ENCODE data around the gene KCNQ2. TPM values are rescaled to one million over a fixed set of nuclear protein-coding genes. Genes with fewer than 3 reads are reported as not detected.

Gene KCNQ2
- total and polyA plus RNA-seq, 2 experiments from 2014 or later: 68.5 to 92.4 TPM

- TF ChIP-seq, protein P1, sequence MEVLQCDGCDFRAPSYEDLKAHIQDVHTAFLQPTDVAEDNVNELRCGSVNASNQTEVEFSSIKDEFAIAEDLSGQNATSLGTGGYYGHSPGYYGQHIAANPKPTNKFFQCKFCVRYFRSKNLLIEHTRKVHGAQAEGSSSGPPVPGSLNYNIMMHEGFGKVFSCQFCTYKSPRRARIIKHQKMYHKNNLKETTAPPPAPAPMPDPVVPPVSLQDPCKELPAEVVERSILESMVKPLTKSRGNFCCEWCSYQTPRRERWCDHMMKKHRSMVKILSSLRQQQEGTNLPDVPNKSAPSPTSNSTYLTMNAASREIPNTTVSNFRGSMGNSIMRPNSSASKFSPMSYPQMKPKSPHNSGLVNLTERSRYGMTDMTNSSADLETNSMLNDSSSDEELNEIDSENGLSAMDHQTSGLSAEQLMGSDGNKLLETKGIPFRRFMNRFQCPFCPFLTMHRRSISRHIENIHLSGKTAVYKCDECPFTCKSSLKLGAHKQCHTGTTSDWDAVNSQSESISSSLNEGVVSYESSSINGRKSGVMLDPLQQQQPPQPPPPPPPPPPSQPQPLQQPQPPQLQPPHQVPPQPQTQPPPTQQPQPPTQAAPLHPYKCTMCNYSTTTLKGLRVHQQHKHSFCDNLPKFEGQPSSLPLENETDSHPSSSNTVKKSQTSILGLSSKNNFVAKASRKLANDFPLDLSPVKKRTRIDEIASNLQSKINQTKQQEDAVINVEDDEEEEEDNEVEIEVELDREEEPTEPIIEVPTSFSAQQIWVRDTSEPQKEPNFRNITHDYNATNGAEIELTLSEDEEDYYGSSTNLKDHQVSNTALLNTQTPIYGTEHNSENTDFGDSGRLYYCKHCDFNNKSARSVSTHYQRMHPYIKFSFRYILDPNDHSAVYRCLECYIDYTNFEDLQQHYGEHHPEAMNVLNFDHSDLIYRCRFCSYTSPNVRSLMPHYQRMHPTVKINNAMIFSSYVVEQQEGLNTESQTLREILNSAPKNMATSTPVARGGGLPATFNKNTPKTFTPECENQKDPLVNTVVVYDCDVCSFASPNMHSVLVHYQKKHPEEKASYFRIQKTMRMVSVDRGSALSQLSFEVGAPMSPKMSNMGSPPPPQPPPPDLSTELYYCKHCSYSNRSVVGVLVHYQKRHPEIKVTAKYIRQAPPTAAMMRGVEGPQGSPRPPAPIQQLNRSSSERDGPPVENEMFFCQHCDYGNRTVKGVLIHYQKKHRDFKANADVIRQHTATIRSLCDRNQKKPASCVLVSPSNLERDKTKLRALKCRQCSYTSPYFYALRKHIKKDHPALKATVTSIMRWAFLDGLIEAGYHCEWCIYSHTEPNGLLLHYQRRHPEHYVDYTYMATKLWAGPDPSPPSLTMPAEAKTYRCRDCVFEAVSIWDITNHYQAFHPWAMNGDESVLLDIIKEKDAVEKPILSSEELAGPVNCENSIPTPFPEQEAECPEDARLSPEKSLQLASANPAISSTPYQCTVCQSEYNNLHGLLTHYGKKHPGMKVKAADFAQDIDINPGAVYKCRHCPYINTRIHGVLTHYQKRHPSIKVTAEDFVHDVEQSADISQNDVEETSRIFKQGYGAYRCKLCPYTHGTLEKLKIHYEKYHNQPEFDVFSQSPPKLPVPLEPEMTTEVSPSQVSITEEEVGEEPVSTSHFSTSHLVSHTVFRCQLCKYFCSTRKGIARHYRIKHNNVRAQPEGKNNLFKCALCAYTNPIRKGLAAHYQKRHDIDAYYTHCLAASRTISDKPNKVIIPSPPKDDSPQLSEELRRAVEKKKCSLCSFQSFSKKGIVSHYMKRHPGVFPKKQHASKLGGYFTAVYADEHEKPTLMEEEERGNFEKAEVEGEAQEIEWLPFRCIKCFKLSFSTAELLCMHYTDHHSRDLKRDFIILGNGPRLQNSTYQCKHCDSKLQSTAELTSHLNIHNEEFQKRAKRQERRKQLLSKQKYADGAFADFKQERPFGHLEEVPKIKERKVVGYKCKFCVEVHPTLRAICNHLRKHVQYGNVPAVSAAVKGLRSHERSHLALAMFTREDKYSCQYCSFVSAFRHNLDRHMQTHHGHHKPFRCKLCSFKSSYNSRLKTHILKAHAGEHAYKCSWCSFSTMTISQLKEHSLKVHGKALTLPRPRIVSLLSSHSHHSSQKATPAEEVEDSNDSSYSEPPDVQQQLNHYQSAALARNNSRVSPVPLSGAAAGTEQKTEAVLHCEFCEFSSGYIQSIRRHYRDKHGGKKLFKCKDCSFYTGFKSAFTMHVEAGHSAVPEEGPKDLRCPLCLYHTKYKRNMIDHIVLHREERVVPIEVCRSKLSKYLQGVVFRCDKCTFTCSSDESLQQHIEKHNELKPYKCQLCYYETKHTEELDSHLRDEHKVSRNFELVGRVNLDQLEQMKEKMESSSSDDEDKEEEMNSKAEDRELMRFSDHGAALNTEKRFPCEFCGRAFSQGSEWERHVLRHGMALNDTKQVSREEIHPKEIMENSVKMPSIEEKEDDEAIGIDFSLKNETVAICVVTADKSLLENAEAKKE (CRISPR knock-in tag; IDR thresholded peaks at IDR 0.05): no peak
- TF ChIP-seq STAT1 (IDR thresholded peaks at IDR 0.05; ENCODE audit: unreplicated experiment) (no peak), CTCF (conservative IDR thresholded peaks at IDR 0.05; ENCODE audit: low read depth in 2 of 2) (no peak), ZNF331 (CRISPR knock-in tag; IDR thresholded peaks at IDR 0.05; ENCODE audit: low read depth) (no peak), EZH2 (IDR thresholded peaks at IDR 0.05; ENCODE audit: low read depth, unreplicated experiment) (no peak), JUNB (IDR thresholded peaks at IDR 0.05; ENCODE audit: unreplicated experiment) (no peak), CREB1 (CRISPR knock-in tag; IDR thresholded peaks at IDR 0.05; ENCODE audit: low read depth) (no peak)
- TF ChIP-seq, protein P2, sequence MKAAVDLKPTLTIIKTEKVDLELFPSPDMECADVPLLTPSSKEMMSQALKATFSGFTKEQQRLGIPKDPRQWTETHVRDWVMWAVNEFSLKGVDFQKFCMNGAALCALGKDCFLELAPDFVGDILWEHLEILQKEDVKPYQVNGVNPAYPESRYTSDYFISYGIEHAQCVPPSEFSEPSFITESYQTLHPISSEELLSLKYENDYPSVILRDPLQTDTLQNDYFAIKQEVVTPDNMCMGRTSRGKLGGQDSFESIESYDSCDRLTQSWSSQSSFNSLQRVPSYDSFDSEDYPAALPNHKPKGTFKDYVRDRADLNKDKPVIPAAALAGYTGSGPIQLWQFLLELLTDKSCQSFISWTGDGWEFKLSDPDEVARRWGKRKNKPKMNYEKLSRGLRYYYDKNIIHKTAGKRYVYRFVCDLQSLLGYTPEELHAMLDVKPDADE (IDR thresholded peaks at IDR 0.05): no peak
Measured at GRCh38 chr20:63351326-63351700, 121.1 kb downstream of the KCNQ2 start (continued).

Measured in GM23338 (cell line).